Neutrophil (primary cell): ENCODE measurements around the gene MAPK10.

Source experiments
- H3K27ac ChIP-seq: fragments of 200-600 bp; sonication (generic); 2 replicates; pipeline ENCODE4 v1.5.1; 2016; ENCODE audit warnings: mild to moderate bottlenecking, moderate library complexity
- H3K27me3 ChIP-seq: fragments of 200-600 bp; sonication (generic); 2 replicates; pipeline ENCODE4 v1.6.0; 2016; ENCODE audit warnings: mild to moderate bottlenecking
- H3K36me3 ChIP-seq: fragments of 200-600 bp; sonication (generic); 2 replicates; pipeline ENCODE4 v1.5.1; 2017
- H3K4me1 ChIP-seq, 2 experiments: fragments of 200-600 bp in 1 of 2; sonication (generic) in 1 of 2; 1 replicate in 1 of 2; 2 replicates in 1 of 2; pipeline versions ENCODE4 v1.5.1 to v1.6.1; 2013 to 2016; ENCODE audit warnings: low read depth in 1 of 2, low read length in 1 of 2, mild to moderate bottlenecking in 1 of 2, moderate library complexity in 1 of 2; ENCODE audit not compliant: control insufficient read depth in 1 of 2, insufficient read depth in 1 of 2
- H3K4me3 ChIP-seq, 2 experiments: fragments of 200-600 bp in 1 of 2; sonication (generic) in 1 of 2; 1 replicate in 1 of 2; 2 replicates in 1 of 2; pipeline ENCODE4 v1.5.1; 2013 to 2016; ENCODE audit warnings: low read depth in 1 of 2, low read length in 1 of 2, mild to moderate bottlenecking in 1 of 2, moderate library complexity in 1 of 2
- H3K9me3 ChIP-seq: fragments of 200-600 bp; sonication (generic); 2 replicates; pipeline ENCODE4 v1.5.1; 2016
- CTCF ChIP-seq: fragments of 200-600 bp; sonication (generic); IDR thresholded peaks from 2 replicates; pipeline ENCODE4 v1.5.1; 2016; ENCODE audit warnings: antibody characterized with exemption

Gene MAPK10

GRCh38 chr4:86101841-86102240 is 258.0 kb downstream of the MAPK10 start:
- Histone ChIP-seq H3K36me3 (no peaks in the 10 kb centered on the region), H3K27me3 (no peaks in the 10 kb centered on the region), H3K4me1 (no peaks in the 10 kb centered on the region), H3K27ac (no peak overlapping the region), H3K4me3 (no peak overlapping the region), H3K9me3 (no peaks in the 10 kb centered on the region)
- TF ChIP-seq CTCF: no peak

GRCh38 chr4:86101410-86101809 is 258.4 kb downstream of the MAPK10 start:
- Histone ChIP-seq H3K4me3 (no peak overlapping the region), H3K27ac (no peak overlapping the region), H3K4me1 (no peaks in the 10 kb centered on the region), H3K36me3 (no peaks in the 10 kb centered on the region), H3K9me3 (no peaks in the 10 kb centered on the region), H3K27me3 (no peaks in the 10 kb centered on the region)
- no peak for TF ChIP-seq CTCF

- no peak overlapping the region for H3K27ac ChIP-seq
- no peak overlapping the region for H3K4me3 ChIP-seq
- no peak for TF ChIP-seq CTCF
- H3K36me3 ChIP-seq: no peaks in the 10 kb centered on the region
- no peaks in the 10 kb centered on the region for H3K9me3 ChIP-seq
- no peaks in the 10 kb centered on the region for H3K4me1 ChIP-seq
- no peaks in the 10 kb centered on the region for H3K27me3 ChIP-seq
Measured at GRCh38 chr4:86100539-86101215, 259.2 kb downstream of the MAPK10 start.

GRCh38 chr4:86099348-86099747 is 260.5 kb downstream of the MAPK10 start:
- no peaks in the 10 kb centered on the region for H3K27me3 ChIP-seq
- H3K27ac ChIP-seq: no peak overlapping the region
- no peak for TF ChIP-seq CTCF
- no peaks in the 10 kb centered on the region for H3K4me1 ChIP-seq
- no peak overlapping the region for H3K4me3 ChIP-seq
- H3K36me3 ChIP-seq: no peaks in the 10 kb centered on the region
- no peaks in the 10 kb centered on the region for H3K9me3 ChIP-seq

- no peaks in the 10 kb centered on the region for H3K9me3 ChIP-seq
- no peak for TF ChIP-seq CTCF
- no peak overlapping the region for H3K4me3 ChIP-seq
- H3K27me3 ChIP-seq: no peaks in the 10 kb centered on the region
- no peaks in the 10 kb centered on the region for H3K36me3 ChIP-seq
- no peaks in the 10 kb centered on the region for H3K4me1 ChIP-seq
- H3K27ac ChIP-seq: no peak overlapping the region
Measured at GRCh38 chr4:86098691-86099090, 261.2 kb downstream of the MAPK10 start.

GRCh38 chr4:86096373-86096772 is 263.5 kb downstream of the MAPK10 start:
- H3K36me3 ChIP-seq: no peaks in the 10 kb centered on the region
- H3K4me1 ChIP-seq: no peaks in the 10 kb centered on the region
- TF ChIP-seq CTCF: no peak
- H3K9me3 ChIP-seq: no peaks in the 10 kb centered on the region
- H3K4me3 ChIP-seq: no peak overlapping the region
- no peaks in the 10 kb centered on the region for H3K27me3 ChIP-seq
- H3K27ac ChIP-seq: no peak overlapping the region
